Measurements from ENCODE around the gene ACACB.

Gene ACACB

DNA sequence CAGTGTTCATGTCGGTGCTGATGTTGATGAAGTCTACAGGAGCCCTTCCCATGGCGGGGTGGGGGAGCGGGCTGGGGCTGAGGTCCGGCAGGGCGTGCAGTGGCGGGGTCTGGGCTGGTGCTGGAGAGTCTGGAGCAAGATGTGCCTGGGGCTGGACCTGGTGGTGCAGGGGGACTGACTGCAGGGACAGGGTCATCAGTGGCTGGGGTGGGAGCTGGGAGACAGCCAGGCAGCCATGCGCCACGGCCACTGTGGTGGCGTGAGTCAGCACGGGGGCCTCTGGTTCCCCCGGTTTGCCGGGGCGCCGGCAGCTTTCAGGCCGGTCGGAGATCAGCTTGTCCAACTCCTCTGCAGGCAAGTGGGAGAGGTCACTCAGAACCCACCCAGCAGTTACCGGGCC is 165.1 kb downstream of the ACACB start:
- DNase-seq, result no peak

DNA sequence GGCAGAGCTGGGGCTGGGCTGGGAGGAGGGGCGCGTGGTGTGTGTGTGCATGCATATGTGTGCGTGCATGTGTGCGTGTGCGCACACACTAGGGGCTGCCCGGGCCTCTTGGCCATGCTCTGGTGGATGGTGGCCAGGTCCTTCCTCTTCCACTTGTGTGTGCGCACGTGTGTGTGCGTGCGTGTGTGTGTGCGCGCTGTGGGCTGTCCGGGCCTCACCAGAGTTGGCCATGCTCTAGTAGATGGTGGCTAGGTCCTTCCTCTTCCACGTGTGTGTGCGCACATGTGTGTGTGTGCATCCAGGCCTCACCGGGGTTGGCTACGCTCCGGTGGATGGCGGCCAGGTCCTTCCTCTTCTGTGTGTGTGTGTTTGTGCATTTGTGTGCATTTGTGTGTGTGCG is 168.0 kb downstream of the ACACB start:
- DNase-seq, result no peak

DNA sequence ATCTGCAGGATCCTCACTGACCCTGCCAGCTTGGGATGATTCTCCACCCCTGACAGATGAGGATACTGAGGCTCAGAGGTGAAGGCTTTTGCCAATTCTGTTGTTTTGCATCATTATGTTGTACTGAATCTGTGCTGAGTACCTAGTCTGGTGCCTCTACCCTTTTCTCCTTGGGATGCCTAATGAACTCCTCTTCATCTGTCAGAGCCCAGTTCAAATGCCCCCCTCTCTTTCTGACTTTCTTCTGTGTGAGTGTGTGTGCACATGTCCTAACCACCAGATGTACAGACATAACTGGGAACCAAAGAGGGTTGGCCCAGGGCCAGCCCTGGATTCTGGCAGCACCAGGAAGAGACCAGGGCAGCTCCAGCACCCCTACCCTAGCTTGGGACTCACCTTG is 169.9 kb downstream of the ACACB start:
- no peak for DNase-seq

GRCh38 chr12:109286652-109287051 is 170.3 kb downstream of the ACACB start:
- no peak for DNase-seq

DNA sequence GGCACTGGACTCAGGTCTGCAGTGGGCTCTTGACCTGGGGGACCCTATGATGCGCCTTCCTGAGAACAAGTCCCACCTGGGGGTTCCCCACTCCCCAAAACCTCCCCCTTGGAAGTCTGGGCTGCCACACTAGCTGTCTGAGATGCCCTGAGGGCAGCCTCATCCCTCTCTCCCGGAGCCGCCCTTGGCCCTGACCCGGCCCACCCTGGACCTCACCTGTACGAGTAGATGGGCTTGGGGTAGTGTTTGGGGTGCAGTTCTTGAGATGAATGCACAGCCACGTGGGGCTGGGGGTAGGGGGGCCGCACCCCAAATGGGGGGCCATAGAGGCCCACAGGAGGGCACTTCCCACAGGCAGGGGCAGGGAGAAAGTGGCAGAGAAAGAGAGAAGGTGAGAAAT is 170.8 kb downstream of the ACACB start:
- no peak for DNase-seq

DNA sequence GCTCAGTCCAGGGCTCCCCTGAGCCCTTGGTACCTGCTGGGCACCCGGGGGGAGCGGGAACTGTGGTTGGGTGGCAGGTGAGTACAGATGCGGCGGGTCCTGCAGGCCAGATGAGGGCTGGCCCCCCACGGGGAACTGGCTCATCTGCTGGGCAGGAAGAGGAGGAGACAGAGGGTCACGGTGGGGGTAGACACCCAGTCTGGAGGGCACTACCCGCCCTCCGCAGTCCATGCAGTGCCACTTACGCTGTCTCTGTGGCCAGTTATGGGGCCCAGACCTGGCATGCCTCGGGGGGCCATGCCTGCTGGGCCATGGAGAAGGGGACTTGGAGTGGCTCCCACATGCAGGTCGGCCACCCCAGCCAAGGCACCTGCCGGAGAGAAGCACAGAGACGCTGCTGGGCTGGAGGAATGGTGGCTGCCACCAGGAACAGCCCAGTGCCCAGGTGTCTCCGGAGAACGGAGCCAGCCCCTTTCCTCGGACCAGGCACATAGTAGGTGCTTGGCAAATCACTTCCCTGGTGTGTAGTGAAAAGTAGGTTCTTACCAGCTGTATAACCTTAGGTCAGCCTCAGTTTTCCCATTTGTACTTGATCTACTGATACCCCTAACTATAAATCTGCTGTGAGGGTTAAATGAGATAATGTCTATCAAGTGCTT is 171.6 kb downstream of the ACACB start:
- no peak for DNase-seq

DNA sequence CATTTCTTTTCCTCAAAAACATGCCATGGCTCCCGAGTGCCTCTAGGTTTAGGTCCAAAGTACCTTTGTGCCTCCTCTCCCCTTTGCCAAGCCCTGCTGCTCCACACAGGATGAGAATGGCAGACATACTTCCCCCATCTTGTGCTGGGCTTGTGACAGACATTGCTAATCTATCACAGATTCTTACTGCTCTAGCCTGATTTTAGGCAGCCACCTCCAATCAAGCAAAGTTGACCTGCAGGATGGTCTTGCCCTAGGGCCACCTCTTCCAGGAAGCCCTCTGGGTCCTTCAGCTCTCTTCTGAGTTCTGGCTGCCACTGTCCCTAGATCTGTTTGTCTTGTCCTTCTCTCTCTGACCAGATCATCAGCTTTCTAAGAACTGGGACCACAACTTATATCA is 172.2 kb downstream of the ACACB start:
- no peak for DNase-seq

- no peak for DNase-seq
Measured at GRCh38 chr12:109289004-109289403, 172.6 kb downstream of the ACACB start.

DNA sequence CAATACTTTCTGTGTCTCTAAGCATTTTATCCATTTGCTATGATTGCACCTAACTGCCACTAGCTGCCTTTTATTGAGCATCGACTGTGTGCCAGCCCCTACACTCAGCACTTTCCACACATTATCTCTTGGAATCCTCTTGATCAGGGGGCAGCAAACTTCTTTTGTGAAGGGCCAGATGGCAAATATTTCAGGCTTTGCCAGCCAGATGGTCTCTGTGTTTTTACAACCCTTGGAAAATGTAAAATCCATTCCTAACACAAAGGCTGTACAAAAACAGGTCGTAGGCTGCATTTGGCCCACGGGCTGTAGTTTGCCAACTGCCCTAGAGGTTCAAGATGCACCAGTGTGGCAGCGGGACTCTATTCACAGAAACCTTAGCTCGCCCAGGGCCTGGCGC is 173.2 kb downstream of the ACACB start:
- no peak for DNase-seq

DNA sequence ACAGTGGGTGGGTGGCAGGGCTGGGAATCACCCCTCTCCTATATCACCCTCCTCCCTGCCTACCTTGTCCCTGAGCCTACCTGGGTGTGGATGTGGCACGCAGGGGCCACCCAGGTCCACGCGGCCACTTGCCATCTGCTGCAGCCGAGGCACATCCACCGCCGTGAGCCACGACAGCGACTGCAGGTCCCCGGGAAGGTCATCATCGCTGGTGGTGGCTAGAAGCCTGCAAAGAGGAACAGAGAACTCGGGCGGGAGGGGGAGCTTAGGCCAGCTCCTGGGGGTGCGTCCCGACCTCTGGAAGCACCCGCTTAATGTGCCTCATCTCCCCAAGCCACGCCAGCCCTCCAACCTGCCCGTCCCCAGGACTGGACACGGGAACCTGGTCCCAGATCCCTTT is 173.7 kb downstream of the ACACB start:
- DNase-seq, result no peak

DNA sequence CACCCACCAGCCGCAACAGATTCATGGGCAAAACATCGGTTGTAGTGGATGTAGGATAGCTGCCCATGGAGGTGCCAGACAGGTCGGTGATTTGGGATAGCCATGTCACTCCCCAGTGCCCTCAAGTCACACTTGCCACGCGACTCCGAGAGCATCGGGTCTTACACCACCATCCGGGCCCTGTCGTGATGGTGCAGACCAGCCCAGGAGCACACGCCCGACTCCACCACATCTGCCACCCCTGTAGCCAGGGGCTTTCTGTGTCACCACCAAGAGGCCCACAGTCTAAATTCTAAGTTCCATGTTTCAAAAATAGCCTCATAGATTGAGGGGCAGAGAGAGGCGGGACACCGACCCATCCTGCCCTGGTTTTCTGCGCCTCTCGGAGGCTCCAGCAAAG is 174.7 kb downstream of the ACACB start:
- DNase-seq, result no peak

GRCh38 chr12:109291521-109292341 is 175.3 kb downstream of the ACACB start:
- no peak for DNase-seq

DNA sequence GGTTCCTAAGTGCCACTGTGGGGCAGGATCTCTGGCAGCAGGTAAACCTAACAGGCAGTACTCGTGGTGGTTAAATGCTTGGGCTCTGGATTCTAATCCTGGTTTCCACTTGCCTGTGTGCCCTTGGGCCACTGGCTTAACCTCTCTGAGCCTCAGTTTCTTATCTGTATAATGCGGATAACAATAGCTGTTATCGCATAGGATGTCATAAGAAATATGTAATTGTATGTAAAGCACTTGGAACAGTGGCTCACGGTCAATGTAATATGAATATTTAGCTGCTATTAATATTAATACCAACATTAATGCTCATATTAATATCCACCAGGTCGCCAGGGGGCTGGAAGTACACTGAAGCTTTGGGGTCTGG is 175.9 kb downstream of the ACACB start:
- DNase-seq, result no peak

DNA sequence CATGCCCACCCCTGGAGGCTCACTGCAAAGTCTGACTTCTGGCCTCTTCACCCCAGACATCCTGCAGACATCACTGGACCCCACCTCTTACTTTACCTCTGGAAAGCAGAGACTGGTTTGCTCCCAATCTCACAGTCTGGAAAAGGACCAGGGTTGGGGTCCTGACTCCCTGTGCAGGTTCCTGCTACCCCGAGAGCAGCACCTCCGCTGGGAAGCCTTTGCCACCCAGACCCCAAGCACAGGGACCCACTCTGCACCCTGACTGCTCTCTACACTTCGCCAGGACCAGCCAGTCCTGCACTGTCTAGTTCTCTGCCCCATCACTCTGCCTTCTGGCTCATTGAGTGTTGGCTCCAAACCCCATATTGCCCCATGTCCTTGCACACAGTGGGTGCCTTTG is 176.7 kb downstream of the ACACB start:
- DNase-seq, result no peak

- no peak for DNase-seq
Measured at GRCh38 chr12:109294286-109294796, 178.0 kb downstream of the ACACB start.

DNA sequence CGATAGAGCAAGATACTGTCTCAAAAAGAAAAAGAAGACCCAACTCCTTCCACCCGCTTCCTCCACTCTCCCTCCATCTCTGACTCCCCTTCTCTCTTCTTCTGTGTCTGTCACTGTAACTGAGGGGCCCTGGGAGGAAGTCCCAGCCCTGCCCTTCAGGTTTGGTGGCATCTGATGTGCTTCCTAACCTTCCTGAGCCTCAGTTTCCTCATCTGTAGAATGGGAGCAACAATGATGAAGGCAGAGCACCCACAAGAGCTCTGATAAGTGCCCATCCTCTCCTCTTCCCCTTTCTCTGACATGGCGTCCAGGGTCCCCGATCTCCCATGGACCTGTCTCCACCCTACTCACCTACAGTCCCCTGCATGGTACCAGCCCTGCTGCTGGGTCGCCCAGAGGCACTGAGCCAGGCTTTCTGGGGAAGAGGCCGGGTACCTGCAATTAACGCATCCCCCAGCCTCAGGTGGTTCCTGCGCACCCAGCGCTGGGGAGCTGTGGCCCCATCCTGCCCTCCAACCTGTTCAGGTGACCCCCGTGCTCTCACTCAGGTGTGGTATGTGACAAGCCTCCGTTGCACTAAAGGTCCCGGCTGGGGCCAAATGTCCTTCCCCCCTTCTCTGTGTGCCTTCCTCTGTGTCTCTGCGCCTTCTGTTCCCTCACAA is 179.5 kb downstream of the ACACB start:
- DNase-seq, result no peak

- no peak for DNase-seq
Measured at GRCh38 chr12:109296431-109296830, 180.0 kb downstream of the ACACB start.

GRCh38 chr12:109299849-109300248 is 183.5 kb downstream of the ACACB start:
- DNase-seq, result no peak

GRCh38 chr12:109301643-109302168 is 185.3 kb downstream of the ACACB start:
- no peak for DNase-seq

DNA sequence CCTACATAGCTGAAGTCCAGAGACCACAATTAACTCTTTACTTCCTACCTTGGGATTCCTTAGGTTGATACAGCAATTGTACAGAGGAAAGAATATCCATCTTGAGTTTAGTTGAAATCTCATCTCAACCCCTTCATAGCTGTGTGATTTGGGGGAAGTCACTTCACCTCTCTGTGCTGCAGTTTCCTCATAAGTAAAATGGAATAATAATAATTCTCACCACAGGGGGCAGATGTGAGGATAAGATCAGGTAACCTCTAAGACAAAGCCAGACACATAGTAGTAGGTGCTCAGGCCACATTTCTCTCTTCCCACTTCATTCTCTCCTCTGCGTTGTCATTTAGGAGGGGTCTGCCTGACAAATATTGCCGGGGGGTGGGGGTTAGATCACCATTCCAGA is 186.0 kb downstream of the ACACB start:
- DNase-seq, result no peak

DNA sequence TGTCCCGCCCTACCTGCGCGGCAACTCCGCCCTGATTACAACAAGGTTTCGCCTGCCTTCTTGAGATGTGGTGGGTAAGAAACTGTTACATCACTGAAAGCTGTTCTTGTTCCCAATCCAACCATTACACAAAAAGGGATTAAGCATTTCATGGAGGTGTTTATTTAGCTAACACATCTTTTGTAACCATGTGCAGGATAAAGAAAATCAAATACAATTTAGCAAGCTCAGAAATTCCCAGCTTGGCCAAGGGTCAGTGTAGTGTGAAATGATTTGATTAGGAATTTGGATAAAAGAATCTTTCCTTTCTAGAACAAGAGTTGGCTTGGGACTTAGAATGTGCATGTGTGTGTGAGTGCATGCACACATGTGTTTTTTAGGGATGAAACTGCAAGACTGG is 186.4 kb downstream of the ACACB start:
- DNase-seq, result no peak

- no peak for DNase-seq
Measured at GRCh38 chr12:109304485-109304884, 188.1 kb downstream of the ACACB start.

DNA sequence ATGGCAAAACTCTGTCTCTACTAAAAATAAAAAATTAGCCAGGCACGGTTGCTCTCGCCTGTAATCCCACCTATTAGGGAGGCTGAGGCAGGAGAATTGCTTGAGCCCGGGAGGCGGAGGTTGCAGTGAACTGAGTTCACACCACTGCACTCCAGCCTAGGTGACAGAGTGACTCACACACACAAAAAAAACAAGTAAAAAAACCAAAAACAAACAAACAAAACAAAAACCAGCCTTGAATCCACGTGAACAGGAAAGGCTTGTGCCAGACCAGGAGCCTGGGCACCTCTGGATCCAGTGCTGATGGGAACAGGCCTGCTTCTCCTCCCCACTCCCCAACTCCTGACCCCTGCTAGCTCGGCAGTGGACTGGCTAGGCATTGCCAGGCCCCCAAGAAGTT is 189.2 kb downstream of the ACACB start:
- no peak for DNase-seq

DNA sequence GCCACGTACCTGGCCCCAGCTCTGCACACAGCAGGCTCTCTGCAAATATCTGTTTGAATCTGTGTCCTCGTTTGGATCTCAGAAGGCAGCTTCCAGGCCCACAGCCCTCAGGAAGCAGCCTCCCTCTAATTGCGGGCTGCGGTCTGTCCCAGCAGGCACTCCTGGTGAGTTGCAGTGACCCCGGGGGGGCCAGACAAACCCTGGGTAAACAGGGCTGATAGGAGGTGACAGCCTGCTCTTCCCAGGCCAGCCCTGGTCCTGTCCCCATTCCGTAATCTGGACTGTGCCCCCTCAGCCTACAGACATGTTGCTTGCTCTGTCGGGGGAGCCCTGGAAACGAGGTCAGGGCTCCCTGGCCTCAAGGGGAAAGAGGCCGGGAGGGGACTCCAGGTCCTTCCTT is 190.7 kb downstream of the ACACB start:
- DNase-seq, result no peak
